T-helper 1 cell treated with Interleukin-12 subunit alpha and Interleukin-12 subunit beta and Interleukin-4 antibody, amounts not matched to agents 30 ng/mL and 1 ng/mL, for 36 hours (primary cell): ENCODE results near the gene PRKRA. TPM values are rescaled to one million over a fixed set of nuclear protein-coding genes. Genes with fewer than 3 reads are reported as not detected.

Experiments used
- intact Hi-C: fragments of 100-400 bp; cut with micrococcal nuclease; formaldehyde crosslinking; loops from one replicate; pipeline ENCODE4 v1.15.1; 2024
- total RNA-seq: library from RNA; stranded (reverse); gene quantifications from 2 replicates; pipeline ENCODE4 v1.2.3, GENCODE V29; 2022

The PRKRA gene
- total RNA-seq, 1 donor from 2014 or later = 36.1 TPM

- intact Hi-C loops = no loop called here
These were observed 35.0 kb downstream of the PRKRA start for GRCh38 chr2:178415979-178416378.

DNA sequence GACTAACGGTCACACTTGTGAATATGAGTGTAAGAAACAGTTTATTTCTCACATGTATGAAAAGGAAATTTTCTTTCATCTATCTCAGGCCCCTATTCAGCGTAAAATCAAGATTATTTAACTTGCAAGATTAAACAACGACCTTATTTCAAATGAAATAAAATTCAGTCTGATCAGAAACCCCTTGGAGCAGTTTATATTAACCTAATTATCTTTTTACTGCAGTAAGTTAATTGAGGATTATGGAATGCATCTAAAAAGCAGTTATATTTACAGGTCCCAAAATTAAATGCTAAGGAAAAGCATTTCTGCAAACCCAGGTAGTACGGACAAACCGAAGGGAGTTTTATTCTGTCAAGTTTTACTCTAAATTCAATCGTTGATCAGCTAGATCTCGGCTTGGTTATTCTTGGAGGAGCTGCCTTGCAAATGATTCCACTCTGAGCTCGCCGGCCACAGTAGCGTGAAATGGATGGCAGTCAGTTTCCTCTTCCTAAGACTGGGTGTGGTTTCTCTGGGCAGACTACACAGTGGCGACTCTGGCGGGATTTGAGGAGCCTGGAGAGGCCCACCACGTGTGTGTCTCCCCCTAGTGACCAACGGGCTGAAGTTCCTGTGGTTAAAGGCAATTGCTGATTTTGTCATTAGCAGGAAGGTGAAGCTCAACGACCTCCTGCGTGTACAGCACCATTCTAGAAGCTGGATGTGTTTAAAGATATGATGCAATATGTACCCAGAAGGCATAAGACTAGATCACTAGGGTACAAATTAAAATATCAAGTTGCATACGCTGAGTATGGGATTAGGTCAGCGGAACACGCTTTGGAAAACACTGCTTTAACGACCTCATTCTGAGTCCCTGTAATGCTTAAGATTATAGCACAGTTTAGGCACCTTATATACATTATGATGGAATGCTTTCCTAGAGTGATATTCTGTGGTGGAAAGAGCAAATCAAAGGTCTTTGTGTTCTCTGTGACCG, 36.4 kb downstream of the PRKRA start:
- intact Hi-C loops = loop anchor here (1.0 to 5.0 kb wide), 9 partner anchors 10 to 1593 kb away; partner anchors contain the start of genes AGPS, CWC22, FKBP7 and RBM45

DNA sequence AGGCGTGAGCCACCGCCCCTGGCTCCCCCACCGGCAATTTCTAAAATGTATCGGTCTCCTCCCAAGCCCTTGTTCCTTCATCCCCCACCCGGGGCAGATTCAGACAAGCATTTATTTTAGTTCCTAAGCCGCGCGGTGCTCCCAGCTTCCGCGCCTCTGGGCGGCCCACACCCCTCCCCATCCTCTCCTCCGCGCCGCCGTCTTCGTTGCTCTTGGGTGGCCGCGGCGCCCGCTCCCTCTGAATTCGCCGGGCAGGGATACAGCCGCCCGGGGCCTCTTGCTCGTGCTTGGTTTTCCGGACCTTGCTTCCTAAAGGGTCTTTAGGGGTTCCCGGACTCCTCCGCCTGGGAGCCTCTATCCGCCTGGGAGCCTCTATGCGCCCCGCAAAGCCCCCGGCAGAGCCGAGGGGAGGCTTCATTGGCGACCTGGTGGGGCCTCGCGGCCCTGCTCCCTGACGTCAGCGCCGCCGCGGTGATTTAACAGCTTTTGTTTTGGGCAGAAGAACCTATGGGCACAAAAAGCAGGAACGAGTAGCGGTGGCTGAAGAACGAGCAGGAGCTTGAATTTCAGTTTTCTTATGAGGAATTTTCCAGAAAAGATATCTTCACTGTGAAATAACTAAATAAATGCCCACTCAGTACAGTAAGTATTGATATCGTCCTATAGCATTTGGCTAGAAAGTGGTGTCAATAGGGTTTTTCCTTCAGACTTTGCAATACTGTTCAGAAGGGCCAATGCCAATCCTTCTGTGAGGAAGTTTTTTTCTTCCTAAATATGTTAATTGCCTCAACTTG, 37.3 kb downstream of the PRKRA start:
- intact Hi-C loops = loop anchor here (1.0 to 5.0 kb wide), 12 partner anchors 9 to 1594 kb away; partner anchors contain the start of genes AGPS, CWC22, FKBP7 and OSBPL6

- intact Hi-C loops = loop anchor here (2.0 to 5.0 kb wide), 3 partner anchors 794 to 1595 kb away; partner anchors contain the start of genes AGPS and CWC22
These were observed 38.5 kb downstream of the PRKRA start for GRCh38 chr2:178412453-178412852.

GRCh38 chr2:178412047-178412446, 38.9 kb downstream of the PRKRA start:
- intact Hi-C loops = loop anchor here (2.0 to 5.0 kb wide), 3 partner anchors 793 to 1595 kb away; partner anchors contain the start of genes AGPS and CWC22

DNA sequence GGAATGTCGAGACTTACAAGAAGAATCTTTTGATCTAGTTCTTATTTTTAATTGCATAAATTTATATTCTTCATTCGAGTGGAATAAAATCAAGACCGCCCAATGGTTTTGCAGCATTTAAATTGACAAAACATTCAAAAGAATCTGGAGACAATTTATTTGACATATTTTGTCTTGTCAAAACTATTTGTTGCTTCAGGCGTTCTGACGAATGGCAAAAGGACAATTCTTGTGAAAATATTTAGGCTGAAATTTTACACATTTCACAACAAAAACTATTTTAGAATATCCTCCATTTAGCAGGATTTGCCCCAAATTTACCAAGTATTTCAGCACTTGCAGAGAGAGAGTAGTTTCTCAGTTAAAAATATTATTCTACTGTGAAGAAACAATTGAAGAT, 41.7 kb downstream of the PRKRA start:
- intact Hi-C loops = no loop called here

- intact Hi-C loops = loop anchor here (1.0 kb wide), 1 partner anchor 10 kb away; no protein-coding TSS in a partner anchor
These were observed 46.6 kb downstream of the PRKRA start for GRCh38 chr2:178404368-178404767.

DNA sequence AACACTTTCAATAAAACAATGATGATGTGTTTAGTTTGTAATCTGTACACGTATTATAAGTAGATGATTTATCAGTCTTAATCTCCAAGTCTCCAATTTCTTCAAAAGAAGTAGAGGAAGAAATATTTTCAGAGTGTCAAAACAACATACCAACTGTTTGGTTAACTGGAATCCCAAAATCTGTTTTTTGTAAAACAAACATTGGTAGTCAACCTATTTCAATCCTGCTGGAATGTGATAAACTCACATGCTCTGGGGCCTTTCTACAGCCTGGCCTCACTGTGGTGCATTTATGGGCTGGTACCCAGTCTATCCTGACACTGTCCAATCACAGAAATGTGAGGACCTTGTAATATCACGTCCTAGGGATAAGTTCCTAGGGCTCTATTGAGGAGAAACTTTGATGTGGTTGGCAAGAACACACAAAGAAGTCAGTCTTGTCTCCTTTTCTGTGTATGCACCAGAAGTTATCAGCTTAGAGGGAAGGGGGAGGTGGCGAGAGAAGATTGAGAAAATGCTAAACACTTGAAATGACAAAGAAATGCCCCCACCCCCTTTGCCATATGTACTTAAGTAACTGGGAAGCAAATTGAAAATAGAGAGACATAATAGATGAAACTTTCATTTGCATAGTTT, 47.2 kb downstream of the PRKRA start:
- intact Hi-C loops = loop anchor here (1.0 kb wide), 1 partner anchor 11 kb away; no protein-coding TSS in a partner anchor

GRCh38 chr2:178401994-178402437, 49.0 kb downstream of the PRKRA start:
- intact Hi-C loops = no loop called here

- intact Hi-C loops = loop anchor here (1.0 to 5.0 kb wide), 7 partner anchors 8 to 1355 kb away; partner anchors contain the start of genes FKBP7, PJVK, PRKRA and RBM45
These were observed 53.9 kb downstream of the PRKRA start for GRCh38 chr2:178397002-178397605.

GRCh38 chr2:178395941-178396570, 54.9 kb downstream of the PRKRA start:
- intact Hi-C loops = loop anchor here (2.0 to 5.0 kb wide), 2 partner anchors 55 to 1356 kb away; partner anchors contain the start of genes PJVK and PRKRA

DNA sequence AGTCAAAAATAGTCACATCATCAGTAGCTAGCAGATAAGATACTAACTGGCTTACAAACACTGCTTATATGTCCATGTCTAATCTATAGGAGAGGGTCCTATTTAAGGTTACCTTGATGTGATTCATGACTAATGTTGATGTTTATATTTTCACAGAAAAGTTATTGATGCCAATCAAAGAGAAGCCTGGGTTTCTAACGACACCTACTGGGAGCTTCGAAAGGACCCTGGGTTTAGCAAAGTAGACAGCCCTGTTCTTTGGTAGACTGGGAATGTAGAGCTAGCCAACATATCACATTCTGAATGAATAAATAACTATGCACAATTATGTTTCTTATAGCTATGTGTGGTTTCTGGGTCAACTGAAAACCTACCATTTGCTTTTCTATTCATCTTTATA, 55.7 kb downstream of the PRKRA start:
- intact Hi-C loops = loop anchor here (5.0 kb wide), 1 partner anchor 1357 kb away; no protein-coding TSS in a partner anchor

GRCh38 chr2:178394859-178395258, 56.1 kb downstream of the PRKRA start:
- intact Hi-C loops = loop anchor here (5.0 kb wide), 1 partner anchor 1357 kb away; no protein-coding TSS in a partner anchor

DNA sequence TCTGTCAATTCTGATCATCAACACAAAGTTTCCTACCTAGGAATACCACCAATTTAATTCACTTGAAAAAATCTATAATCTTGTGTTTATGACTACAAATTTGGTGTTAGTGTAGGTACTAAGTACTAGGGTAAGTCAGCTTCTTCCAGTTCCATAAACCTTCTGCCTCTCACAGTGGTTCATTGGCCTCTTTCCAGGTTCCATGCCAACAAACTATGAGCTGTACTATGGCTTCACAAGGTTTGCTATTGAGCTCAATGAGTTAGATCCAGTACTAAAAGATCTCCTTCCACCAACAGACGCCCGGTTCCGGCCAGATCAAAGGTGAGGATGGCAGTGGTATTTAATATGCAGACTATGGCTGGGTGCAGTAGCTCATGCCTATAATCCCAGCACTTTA, 58.8 kb downstream of the PRKRA start:
- intact Hi-C loops = no loop called here

DNA sequence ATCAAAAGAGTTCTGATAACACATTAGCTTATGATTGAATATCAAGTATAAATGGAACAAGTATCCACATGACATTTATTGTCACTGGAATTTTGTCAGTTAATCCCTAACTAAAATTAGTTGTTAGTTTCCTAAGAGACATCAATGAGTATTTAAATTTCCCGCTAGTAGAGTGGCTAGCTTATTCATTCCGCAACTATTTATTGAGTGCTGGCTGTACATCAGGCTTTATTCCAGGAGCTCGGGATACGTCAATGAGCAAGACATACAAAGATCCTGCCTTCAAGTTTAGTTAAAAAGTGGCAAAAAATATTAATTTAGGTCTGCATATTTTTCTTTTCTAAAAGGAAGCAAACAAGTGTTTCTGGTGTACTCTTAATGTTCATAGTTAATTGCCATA, 59.3 kb downstream of the PRKRA start:
- intact Hi-C loops = no loop called here

- intact Hi-C loops = loop anchor here (10.0 kb wide), 1 partner anchor 1453 kb away; no protein-coding TSS in a partner anchor
These were observed 62.7 kb downstream of the PRKRA start for GRCh38 chr2:178388287-178388686.

GRCh38 chr2:178386986-178387597, 63.9 kb downstream of the PRKRA start:
- intact Hi-C loops = loop anchor here (10.0 kb wide), 1 partner anchor 1452 kb away; no protein-coding TSS in a partner anchor

DNA sequence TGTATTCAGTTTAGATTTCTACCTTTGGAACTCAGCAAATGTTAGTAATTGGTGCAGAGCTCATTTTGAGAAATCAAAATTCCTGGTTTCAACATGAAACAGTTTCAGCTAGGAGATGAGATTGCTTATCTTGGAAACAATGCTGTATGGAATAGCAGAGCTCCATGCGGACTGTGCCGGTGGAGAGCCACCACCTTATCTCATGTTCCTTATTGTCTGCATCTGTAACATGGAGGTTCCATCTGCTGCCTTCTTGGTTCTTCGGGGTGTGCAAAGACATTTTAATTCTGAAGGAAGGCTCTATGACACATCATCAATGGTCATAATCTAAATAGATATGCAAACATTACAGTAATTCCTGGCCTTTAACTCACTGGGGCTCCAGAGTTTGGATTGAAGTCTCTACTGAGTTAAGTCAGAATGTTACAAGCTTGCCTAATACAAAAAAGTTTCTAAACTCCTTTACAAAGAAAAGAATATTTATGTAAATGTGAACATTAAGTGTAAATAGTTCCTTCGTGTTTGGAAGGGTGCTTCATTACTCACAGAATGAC, 65.3 kb downstream of the PRKRA start:
- intact Hi-C loops = loop anchor here (10.0 kb wide), 1 partner anchor 1451 kb away; no protein-coding TSS in a partner anchor

- intact Hi-C loops = loop anchor here (10.0 kb wide), 1 partner anchor 1449 kb away; no protein-coding TSS in a partner anchor
These were observed 67.3 kb downstream of the PRKRA start for GRCh38 chr2:178383718-178384117.
